ENCODE measurements around the gene SMYD4. TPM values are rescaled to one million over a fixed set of nuclear protein-coding genes. Genes with fewer than 3 reads are reported as not detected.
A peak's percentile ranks its signal among the peaks of the same experiment; 100 is the strongest.

The SMYD4 gene
- total and polyA plus RNA-seq, 9 of the 15 experiments (the other 6 are each of a cell fraction or from before 2014, with no cell fraction given): 1.3 to 10.2 (median 6.7) TPM

- peak; percentile 55; the same call in 1 of the 2 replicates for TF ChIP-seq ZFX (CRISPR knock-in tag; IDR thresholded peaks at IDR 0.05)
- TF ChIP-seq, protein P1, sequence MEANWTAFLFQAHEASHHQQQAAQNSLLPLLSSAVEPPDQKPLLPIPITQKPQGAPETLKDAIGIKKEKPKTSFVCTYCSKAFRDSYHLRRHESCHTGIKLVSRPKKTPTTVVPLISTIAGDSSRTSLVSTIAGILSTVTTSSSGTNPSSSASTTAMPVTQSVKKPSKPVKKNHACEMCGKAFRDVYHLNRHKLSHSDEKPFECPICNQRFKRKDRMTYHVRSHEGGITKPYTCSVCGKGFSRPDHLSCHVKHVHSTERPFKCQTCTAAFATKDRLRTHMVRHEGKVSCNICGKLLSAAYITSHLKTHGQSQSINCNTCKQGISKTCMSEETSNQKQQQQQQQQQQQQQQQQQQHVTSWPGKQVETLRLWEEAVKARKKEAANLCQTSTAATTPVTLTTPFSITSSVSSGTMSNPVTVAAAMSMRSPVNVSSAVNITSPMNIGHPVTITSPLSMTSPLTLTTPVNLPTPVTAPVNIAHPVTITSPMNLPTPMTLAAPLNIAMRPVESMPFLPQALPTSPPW (CRISPR knock-in tag; IDR thresholded peaks at IDR 0.05): peak; percentile 77
- 0 out of 2 replicates have a peak, but pooled peaks have one; percentile 21 for TF ChIP-seq ZBTB7A (IDR thresholded peaks at IDR 0.05; ENCODE audit: borderline replicate concordance, control insufficient read depth, low read depth, low read length)
- peak; percentile 14; the same call in 1 of the 2 replicates for TF ChIP-seq NR2C2 (CRISPR knock-in tag; IDR thresholded peaks at IDR 0.05)
- TF ChIP-seq NR2C2 (tag; IDR thresholded peaks at IDR 0.05): peak; percentile 70
- peak; percentile 4; the same call in 1 of the 2 replicates for TF ChIP-seq CREM (IDR thresholded peaks at IDR 0.05; ENCODE audit: low read depth)
- TF ChIP-seq NFIC (IDR thresholded peaks at IDR 0.05): peak; percentile 98
- peak; percentile 60 for TF ChIP-seq EGR1 (conservative IDR thresholded peaks at IDR 0.05)
- no peak for TF ChIP-seq MBD2 (IDR thresholded peaks at IDR 0.05; ENCODE audit: borderline replicate concordance, low read depth)
- TF ChIP-seq BRD4 (IDR thresholded peaks at IDR 0.05): no peak
- TF ChIP-seq MTA3 (IDR thresholded peaks at IDR 0.05; ENCODE audit: borderline replicate concordance): 0 out of 2 replicates have a peak, but pooled peaks have one; percentile 36
- TF ChIP-seq ARID2 (IDR thresholded peaks at IDR 0.05): no peak
- peak; percentile 67 to 76 for TF ChIP-seq MAZ (CRISPR knock-in tag; conservative IDR thresholded peaks at IDR 0.05 in 1 of 2, IDR thresholded peaks at IDR 0.05 in 1 of 2)
- TF ChIP-seq DACH1 (IDR thresholded peaks at IDR 0.05; ENCODE audit: partially characterized antibody): peak; percentile 49
- peak; percentile 19; the same call in 1 of the 2 replicates for TF ChIP-seq ATF7 (IDR thresholded peaks at IDR 0.05)
- TF ChIP-seq ZNF766 (CRISPR knock-in tag; conservative IDR thresholded peaks at IDR 0.05): 0 out of 2 replicates have a peak, but pooled peaks have one; percentile 38
- TF ChIP-seq L3MBTL2 (IDR thresholded peaks at IDR 0.05): peak; percentile 43; the same call in 1 of the 2 replicates
- peak in 1 of 2 experiments; percentile 56; a peak in 2 of 4 replicates for TF ChIP-seq MNT (conservative IDR thresholded peaks at IDR 0.05)
- no peak for TF ChIP-seq KDM4B (IDR thresholded peaks at IDR 0.05; ENCODE audit: borderline replicate concordance in 2 of 2, low read depth in 1 of 2)
- TF ChIP-seq JUND (IDR thresholded peaks at IDR 0.05; ENCODE audit: borderline replicate concordance, low read depth, low read length): 0 out of 2 replicates have a peak, but pooled peaks have one; percentile 10
- TF ChIP-seq JUND (tag; IDR thresholded peaks at IDR 0.05; ENCODE audit: borderline replicate concordance, low read depth, low read length): no peak
- no peak for TF ChIP-seq SUPT5H (IDR thresholded peaks at IDR 0.05)
- peak; percentile 36 to 85; a peak in 2 of 4 replicates for TF ChIP-seq KDM1A (IDR thresholded peaks at IDR 0.05)
- TF ChIP-seq SMAD1 (IDR thresholded peaks at IDR 0.05; ENCODE audit: low read depth, low read length, partially characterized antibody): peak; percentile 16
- TF ChIP-seq LEF1 (IDR thresholded peaks at IDR 0.05): peak; percentile 76
- no peak for TF ChIP-seq ZNF124 (CRISPR knock-in tag; IDR thresholded peaks at IDR 0.05)
- TF ChIP-seq MEIS2 (IDR thresholded peaks at IDR 0.05; ENCODE audit: partially characterized antibody): peak; percentile 41
These were observed 93.1 kb downstream of the SMYD4 start (continued) for GRCh38 chr17:1736348-1737281.

All from K562 (cell line).